ENCODE results near the gene FOXK2.

DNA sequence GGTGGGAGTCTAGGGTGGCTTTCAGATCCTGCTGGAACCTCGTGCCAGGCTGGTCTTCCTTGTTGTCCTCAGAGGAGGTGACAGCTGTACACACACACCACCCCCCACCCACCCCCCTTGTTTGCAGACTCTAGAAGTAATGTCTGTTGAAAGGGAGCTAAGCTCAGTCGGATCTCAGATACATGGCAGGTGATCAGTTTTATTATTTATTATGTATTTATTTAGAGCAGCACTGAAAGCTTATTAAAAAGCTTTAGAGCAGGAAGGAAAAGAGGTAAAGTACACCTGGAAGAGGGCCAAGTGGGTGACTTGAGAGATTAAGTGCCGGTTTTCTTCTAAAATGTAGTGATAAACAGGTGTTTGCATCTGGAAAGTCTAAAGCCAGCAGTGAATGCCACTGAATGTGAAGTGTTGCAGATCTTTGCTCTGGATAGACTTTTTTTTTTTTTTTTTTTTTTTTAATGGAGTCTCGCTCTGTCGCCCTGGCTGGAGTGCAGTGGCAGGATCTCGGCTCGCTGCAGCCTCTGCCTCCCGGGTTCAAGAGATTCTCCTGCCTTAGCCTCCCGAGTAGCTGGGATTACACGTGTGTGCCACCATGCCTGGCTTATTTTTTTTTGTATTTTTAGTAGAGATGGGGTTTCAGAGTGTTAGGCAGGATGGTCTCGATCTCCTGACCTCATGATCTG lies 40.2 kb downstream of the FOXK2 start:
- TF ChIP-seq, protein P1, sequence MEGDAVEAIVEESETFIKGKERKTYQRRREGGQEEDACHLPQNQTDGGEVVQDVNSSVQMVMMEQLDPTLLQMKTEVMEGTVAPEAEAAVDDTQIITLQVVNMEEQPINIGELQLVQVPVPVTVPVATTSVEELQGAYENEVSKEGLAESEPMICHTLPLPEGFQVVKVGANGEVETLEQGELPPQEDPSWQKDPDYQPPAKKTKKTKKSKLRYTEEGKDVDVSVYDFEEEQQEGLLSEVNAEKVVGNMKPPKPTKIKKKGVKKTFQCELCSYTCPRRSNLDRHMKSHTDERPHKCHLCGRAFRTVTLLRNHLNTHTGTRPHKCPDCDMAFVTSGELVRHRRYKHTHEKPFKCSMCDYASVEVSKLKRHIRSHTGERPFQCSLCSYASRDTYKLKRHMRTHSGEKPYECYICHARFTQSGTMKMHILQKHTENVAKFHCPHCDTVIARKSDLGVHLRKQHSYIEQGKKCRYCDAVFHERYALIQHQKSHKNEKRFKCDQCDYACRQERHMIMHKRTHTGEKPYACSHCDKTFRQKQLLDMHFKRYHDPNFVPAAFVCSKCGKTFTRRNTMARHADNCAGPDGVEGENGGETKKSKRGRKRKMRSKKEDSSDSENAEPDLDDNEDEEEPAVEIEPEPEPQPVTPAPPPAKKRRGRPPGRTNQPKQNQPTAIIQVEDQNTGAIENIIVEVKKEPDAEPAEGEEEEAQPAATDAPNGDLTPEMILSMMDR (IDR thresholded peaks at IDR 0.05), result no peak
- TF ChIP-seq POLR2A (IDR thresholded peaks at IDR 0.05), result no peak

Measured in thyroid gland (tissue), 4 donors.